Measurements from ENCODE around the gene ZCCHC14. TPM values are rescaled to one million over a fixed set of nuclear protein-coding genes. Genes with fewer than 3 reads are reported as not detected.

The ZCCHC14 gene
- total RNA-seq, 1 experiment from 2014 or later = 37.8 TPM

DNA sequence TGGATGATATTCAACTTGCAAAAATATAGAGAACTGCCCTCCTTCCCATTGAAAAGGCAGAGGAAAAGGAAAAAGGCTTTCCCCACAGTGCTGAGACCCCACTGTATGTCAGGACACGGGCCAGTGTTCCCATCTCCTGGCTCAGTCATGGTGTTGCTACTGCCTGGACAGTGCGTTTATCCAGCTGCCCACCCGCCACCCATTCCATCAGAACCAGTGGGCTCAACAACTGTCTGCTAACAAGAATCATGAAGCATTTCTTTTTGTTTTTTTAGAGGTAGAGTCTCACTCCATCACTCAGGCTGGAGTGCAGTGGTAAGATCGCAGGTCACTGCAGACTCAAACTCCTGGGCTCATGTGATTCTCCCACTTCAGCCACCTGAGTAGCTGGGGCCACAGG is 120.5 kb downstream of the ZCCHC14 start:
- H3K9me2 ChIP-seq (ENCODE audit: insufficient read depth) = no peaks in the 10 kb centered on the region
- H3K27ac ChIP-seq (ENCODE audit: low read depth, low read length) = no peak overlapping the region
- RAD21 ChIA-PET (ENCODE audit: low non-redundant PET in 1 of 2, low total read pairs in 2 of 2, uncharacterized antibody in 2 of 2, unreplicated experiment in 2 of 2) = no interaction called here
- CTCF ChIA-PET = no interaction called here
- H3K79me2 ChIP-seq (ENCODE audit: insufficient read depth, low read length) = peaks cover 97% of the 10 kb centered on the region
- POLR2A ChIA-PET = no interaction called here
- H3K4me2 ChIP-seq (ENCODE audit: low read length) = no peak overlapping the region
- TF ChIP-seq RAD21 (IDR thresholded peaks at IDR 0.05; ENCODE audit: low read depth) (no peak), EGR1 (IDR thresholded peaks at IDR 0.05; ENCODE audit: low read depth) (no peak), EZH2 (IDR thresholded peaks at IDR 0.05) (no peak), TCF7L2 (IDR thresholded peaks at IDR 0.05; ENCODE audit: borderline replicate concordance, extremely low read depth, insufficient read depth, insufficient read length) (no peak), FOSL1 (IDR thresholded peaks at IDR 0.05; ENCODE audit: low read depth) (no peak), ZNF274 (IDR thresholded peaks at IDR 0.05; ENCODE audit: low read depth, low read length) (no peak), ELF1 (IDR thresholded peaks at IDR 0.05; ENCODE audit: borderline replicate concordance, low read depth) (no peak), JUND (IDR thresholded peaks at IDR 0.05) (no peak), SIN3A (IDR thresholded peaks at IDR 0.05; ENCODE audit: low read depth) (no peak), POLR2A (IDR thresholded peaks at IDR 0.05; ENCODE audit: borderline replicate concordance, extremely low read depth, insufficient read depth, insufficient read length) (no peak), ZFX (IDR thresholded peaks at IDR 0.05) (no peak), SRF (IDR thresholded peaks at IDR 0.05; ENCODE audit: low read depth) (no peak)
- TF ChIP-seq, protein P1, sequence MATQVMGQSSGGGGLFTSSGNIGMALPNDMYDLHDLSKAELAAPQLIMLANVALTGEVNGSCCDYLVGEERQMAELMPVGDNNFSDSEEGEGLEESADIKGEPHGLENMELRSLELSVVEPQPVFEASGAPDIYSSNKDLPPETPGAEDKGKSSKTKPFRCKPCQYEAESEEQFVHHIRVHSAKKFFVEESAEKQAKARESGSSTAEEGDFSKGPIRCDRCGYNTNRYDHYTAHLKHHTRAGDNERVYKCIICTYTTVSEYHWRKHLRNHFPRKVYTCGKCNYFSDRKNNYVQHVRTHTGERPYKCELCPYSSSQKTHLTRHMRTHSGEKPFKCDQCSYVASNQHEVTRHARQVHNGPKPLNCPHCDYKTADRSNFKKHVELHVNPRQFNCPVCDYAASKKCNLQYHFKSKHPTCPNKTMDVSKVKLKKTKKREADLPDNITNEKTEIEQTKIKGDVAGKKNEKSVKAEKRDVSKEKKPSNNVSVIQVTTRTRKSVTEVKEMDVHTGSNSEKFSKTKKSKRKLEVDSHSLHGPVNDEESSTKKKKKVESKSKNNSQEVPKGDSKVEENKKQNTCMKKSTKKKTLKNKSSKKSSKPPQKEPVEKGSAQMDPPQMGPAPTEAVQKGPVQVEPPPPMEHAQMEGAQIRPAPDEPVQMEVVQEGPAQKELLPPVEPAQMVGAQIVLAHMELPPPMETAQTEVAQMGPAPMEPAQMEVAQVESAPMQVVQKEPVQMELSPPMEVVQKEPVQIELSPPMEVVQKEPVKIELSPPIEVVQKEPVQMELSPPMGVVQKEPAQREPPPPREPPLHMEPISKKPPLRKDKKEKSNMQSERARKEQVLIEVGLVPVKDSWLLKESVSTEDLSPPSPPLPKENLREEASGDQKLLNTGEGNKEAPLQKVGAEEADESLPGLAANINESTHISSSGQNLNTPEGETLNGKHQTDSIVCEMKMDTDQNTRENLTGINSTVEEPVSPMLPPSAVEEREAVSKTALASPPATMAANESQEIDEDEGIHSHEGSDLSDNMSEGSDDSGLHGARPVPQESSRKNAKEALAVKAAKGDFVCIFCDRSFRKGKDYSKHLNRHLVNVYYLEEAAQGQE (IDR thresholded peaks at IDR 0.05; ENCODE audit: low read depth) = no peak
- TF ChIP-seq, protein P2, sequence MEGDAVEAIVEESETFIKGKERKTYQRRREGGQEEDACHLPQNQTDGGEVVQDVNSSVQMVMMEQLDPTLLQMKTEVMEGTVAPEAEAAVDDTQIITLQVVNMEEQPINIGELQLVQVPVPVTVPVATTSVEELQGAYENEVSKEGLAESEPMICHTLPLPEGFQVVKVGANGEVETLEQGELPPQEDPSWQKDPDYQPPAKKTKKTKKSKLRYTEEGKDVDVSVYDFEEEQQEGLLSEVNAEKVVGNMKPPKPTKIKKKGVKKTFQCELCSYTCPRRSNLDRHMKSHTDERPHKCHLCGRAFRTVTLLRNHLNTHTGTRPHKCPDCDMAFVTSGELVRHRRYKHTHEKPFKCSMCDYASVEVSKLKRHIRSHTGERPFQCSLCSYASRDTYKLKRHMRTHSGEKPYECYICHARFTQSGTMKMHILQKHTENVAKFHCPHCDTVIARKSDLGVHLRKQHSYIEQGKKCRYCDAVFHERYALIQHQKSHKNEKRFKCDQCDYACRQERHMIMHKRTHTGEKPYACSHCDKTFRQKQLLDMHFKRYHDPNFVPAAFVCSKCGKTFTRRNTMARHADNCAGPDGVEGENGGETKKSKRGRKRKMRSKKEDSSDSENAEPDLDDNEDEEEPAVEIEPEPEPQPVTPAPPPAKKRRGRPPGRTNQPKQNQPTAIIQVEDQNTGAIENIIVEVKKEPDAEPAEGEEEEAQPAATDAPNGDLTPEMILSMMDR (IDR thresholded peaks at IDR 0.05 in 2 of 3, conservative IDR thresholded peaks at IDR 0.05 in 1 of 3; ENCODE audit: borderline replicate concordance in 1 of 3, insufficient read depth in 1 of 3, low read depth in 2 of 3, low read length in 2 of 3) = no peak
- TF ChIP-seq, protein P3, sequence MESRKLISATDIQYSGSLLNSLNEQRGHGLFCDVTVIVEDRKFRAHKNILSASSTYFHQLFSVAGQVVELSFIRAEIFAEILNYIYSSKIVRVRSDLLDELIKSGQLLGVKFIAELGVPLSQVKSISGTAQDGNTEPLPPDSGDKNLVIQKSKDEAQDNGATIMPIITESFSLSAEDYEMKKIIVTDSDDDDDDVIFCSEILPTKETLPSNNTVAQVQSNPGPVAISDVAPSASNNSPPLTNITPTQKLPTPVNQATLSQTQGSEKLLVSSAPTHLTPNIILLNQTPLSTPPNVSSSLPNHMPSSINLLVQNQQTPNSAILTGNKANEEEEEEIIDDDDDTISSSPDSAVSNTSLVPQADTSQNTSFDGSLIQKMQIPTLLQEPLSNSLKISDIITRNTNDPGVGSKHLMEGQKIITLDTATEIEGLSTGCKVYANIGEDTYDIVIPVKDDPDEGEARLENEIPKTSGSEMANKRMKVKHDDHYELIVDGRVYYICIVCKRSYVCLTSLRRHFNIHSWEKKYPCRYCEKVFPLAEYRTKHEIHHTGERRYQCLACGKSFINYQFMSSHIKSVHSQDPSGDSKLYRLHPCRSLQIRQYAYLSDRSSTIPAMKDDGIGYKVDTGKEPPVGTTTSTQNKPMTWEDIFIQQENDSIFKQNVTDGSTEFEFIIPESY (IDR thresholded peaks at IDR 0.05; ENCODE audit: extremely low read depth, insufficient replicate concordance, low read length) = no peak
- TF ChIP-seq, protein P4, sequence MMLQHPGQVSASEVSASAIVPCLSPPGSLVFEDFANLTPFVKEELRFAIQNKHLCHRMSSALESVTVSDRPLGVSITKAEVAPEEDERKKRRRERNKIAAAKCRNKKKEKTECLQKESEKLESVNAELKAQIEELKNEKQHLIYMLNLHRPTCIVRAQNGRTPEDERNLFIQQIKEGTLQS (IDR thresholded peaks at IDR 0.05) = no peak
- no peaks in the 10 kb centered on the region for H3K9me3 ChIP-seq (ENCODE audit: control insufficient read depth in 1 of 2, insufficient read depth in 1 of 2, low read depth in 1 of 2, low read length in 2 of 2)
- no peaks in the 10 kb centered on the region for H3K27me3 ChIP-seq (ENCODE audit: insufficient read depth, low read length)
- H3K9ac ChIP-seq (ENCODE audit: low read length) = no peak overlapping the region
- peaks cover 9% of the 10 kb centered on the region; the same call in 1 of the 2 replicates for H4K20me1 ChIP-seq (ENCODE audit: insufficient read depth)
- H3K4me3 ChIP-seq (replicated peaks in 1 of 2; ENCODE audit: low read depth in 1 of 2, low read length in 2 of 2) = no peak overlapping the region
- H2AFZ ChIP-seq (ENCODE audit: low read depth, low read length, poor library complexity, severe bottlenecking) = no peak overlapping the region
- DNase-seq (ENCODE audit: low read depth, low spot score) (no peak), ATAC-seq (no peak)
- H3K4me1 ChIP-seq (ENCODE audit: control insufficient read depth in 1 of 2, insufficient read depth in 2 of 2, low read length in 2 of 2) = peaks cover 9 to 18% of the 10 kb centered on the region in 2 experiments
- intact Hi-C loops (cut with micrococcal nuclease) = no loop called here
- no TSS peak for BruUV-seq (replicated peaks)
- no peaks in the 10 kb centered on the region; a peak in 1 of 4 replicates for H3K36me3 ChIP-seq (ENCODE audit: control insufficient read depth in 1 of 2, insufficient read depth in 2 of 2, low read length in 2 of 2)

Measured in HCT116 (cell line).